Lower lobe of right lung (tissue), 2 donors: ENCODE measurements around the gene ZBBX. TPM values are rescaled to one million over a fixed set of nuclear protein-coding genes. Genes with fewer than 3 reads are reported as not detected.

Experiments used
- ATAC-seq, 2 donors: fragments of 200-7000 bp; cut with Tn5 transposase; one replicate each; pipeline ENCODE4 v1.9.1; 2020 to 2022; ENCODE audit warnings: mild to moderate bottlenecking in 2 of 2, moderate library complexity in 2 of 2
- DNase-seq: peaks from one replicate; pipeline ENCODE4 v3.0.0-alpha.2; 2020
- H3K27ac ChIP-seq: fragments of 200-600 bp; one replicate; pipeline ENCODE4 v1.8.0; 2022
- H3K27me3 ChIP-seq: fragments of 200-600 bp; one replicate; pipeline ENCODE4 v1.8.0; 2022; ENCODE audit warnings: low read depth
- H3K36me3 ChIP-seq: fragments of 200-600 bp; one replicate; pipeline ENCODE4 v1.8.0; 2022; ENCODE audit warnings: mild to moderate bottlenecking
- H3K4me1 ChIP-seq: fragments of 200-600 bp; one replicate; pipeline ENCODE4 v1.8.0; 2022
- H3K4me3 ChIP-seq: fragments of 200-600 bp; one replicate; pipeline ENCODE4 v1.8.0; 2022; ENCODE audit warnings: mild to moderate bottlenecking
- H3K9me3 ChIP-seq: fragments of 200-600 bp; one replicate; pipeline ENCODE4 v1.8.0; 2022
- CTCF ChIP-seq: fragments of 200-600 bp; IDR thresholded peaks from one replicate; pipeline ENCODE4 v1.8.0; 2022; ENCODE audit warnings: antibody characterized with exemption, mild to moderate bottlenecking
- intact Hi-C: fragments of 100-400 bp; cut with DNase I; formaldehyde crosslinking; loops from one replicate; pipeline ENCODE4 v1.11.0; 2022
- total RNA-seq: library from RNA; stranded (reverse); fragmentation: NEBNext Ultra II Directional; extraction: Animal tissue kit (Norgen Biotek cat#: 25700); gene quantifications from one replicate; pipeline ENCODE4 v1.2.1, GENCODE V29; 2021
- donor health status: DM: no; HTN: yes; CAD: no; lungs with severe emphysema.

ZBBX gene
- total RNA-seq, 1 donor from 2014 or later: 15.2 TPM

DNA sequence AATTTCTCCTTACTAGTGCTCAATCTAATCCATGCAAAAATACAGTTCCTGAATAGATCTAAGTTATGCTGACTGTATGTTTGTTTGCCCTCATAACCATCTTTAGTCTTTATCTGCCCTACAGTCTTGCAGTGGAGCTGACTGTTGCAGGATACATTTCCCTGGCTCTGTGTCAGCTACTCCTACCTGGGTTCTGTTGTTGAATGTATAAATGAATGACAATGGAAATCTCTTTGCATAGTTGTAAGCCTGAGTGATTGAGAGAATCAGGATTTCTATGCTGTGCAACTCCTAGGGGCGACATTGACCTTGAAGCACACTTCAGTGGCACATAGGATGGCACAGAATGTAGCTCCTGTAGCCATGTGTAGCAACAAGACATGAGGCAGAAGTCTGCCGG lies 16.0 kb upstream of the ZBBX start:
- Histone ChIP-seq H3K27me3 (no peaks in the 10 kb centered on the region), H3K36me3 (no peaks in the 10 kb centered on the region), H3K27ac (no peak overlapping the region), H3K4me3 (no peak overlapping the region), H3K4me1 (no peaks in the 10 kb centered on the region), H3K9me3 (no peaks in the 10 kb centered on the region)
- ATAC-seq (no peak), DNase-seq (no peak)
- intact Hi-C loops: no loop called here
- no peak for TF ChIP-seq CTCF

DNA sequence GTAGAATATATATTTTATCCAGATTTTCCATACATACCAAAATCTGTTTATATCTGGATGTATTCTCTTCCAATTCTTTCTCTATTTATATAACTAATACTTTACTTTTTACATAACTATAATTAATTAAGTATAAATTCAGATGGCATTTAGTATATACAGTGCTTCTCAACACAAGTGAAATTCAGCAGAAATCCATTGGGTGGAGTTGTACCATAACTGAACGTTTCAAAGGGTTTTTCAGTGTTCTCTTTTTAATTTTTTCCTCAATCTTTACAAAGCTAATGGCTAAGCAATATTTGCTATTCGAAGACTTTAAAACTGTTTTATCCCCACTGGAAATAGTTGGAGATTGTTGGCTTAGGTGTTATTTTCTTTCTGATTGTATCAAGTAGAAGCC lies 13.9 kb upstream of the ZBBX start:
- no peak for TF ChIP-seq CTCF
- H3K4me3 ChIP-seq: no peak overlapping the region
- intact Hi-C loops: no loop called here
- H3K36me3 ChIP-seq: no peaks in the 10 kb centered on the region
- no peaks in the 10 kb centered on the region for H3K4me1 ChIP-seq
- DNase-seq (no peak), ATAC-seq (no peak)
- H3K27me3 ChIP-seq: no peaks in the 10 kb centered on the region
- no peak overlapping the region for H3K27ac ChIP-seq
- no peaks in the 10 kb centered on the region for H3K9me3 ChIP-seq

- ATAC-seq (no peak), DNase-seq (no peak)
- Histone ChIP-seq H3K36me3 (no peaks in the 10 kb centered on the region), H3K4me3 (no peak overlapping the region), H3K27me3 (no peaks in the 10 kb centered on the region), H3K4me1 (peaks cover 8% of the 10 kb centered on the region), H3K27ac (no peak overlapping the region), H3K9me3 (no peaks in the 10 kb centered on the region)
- no peak for TF ChIP-seq CTCF
- intact Hi-C loops: no loop called here
These were observed 2.1 kb upstream of the ZBBX start for GRCh38 chr3:167382155-167382554.

DNA sequence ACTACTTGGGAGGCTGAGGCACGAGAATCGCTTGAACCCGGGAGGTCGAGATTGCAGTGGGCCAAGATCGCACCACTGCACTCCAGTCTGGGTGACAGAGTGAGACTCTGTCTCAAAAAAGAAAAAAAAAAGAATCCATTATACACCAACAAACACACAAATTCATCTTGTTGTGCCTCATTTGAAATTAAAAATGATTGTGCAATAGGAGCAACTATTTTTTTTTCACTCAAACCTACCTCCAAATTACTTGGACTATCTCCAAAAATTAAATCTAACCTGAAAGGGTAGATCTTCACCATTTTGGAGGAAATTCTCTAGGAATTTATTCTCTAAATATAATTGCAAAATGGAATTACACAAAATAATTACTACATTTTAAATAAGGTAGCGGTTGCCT lies 4.6 kb downstream of the ZBBX start:
- TF ChIP-seq CTCF: no peak
- H3K9me3 ChIP-seq: no peaks in the 10 kb centered on the region
- no peaks in the 10 kb centered on the region for H3K27me3 ChIP-seq
- peaks cover 7% of the 10 kb centered on the region for H3K4me1 ChIP-seq
- intact Hi-C loops: no loop called here
- H3K36me3 ChIP-seq: no peaks in the 10 kb centered on the region
- DNase-seq (no peak), ATAC-seq (no peak)
- H3K27ac ChIP-seq: no peak overlapping the region
- no peak overlapping the region for H3K4me3 ChIP-seq

GRCh38 chr3:167372138-167372537 lies 8.0 kb downstream of the ZBBX start:
- DNase-seq: no peak
- no peak for TF ChIP-seq CTCF
- H3K27ac ChIP-seq: no peak overlapping the region

GRCh38 chr3:167361948-167362347 lies 18.1 kb downstream of the ZBBX start:
- H3K27me3 ChIP-seq: no peaks in the 10 kb centered on the region
- intact Hi-C loops: no loop called here
- H3K27ac ChIP-seq: no peak overlapping the region
- no peak for TF ChIP-seq CTCF
- H3K36me3 ChIP-seq: no peaks in the 10 kb centered on the region
- DNase-seq: no peak
- ATAC-seq: no peak
- no peaks in the 10 kb centered on the region for H3K4me1 ChIP-seq
- no peak overlapping the region for H3K4me3 ChIP-seq
- no peaks in the 10 kb centered on the region for H3K9me3 ChIP-seq

More at GRCh38 chr3:167372138-167372537, 8.0 kb downstream of the ZBBX start:
- no peak overlapping the region for H3K4me3 ChIP-seq
- H3K27me3 ChIP-seq: no peaks in the 10 kb centered on the region
- no peaks in the 10 kb centered on the region for H3K36me3 ChIP-seq
- H3K4me1 ChIP-seq: no peaks in the 10 kb centered on the region
- intact Hi-C loops: no loop called here
- ATAC-seq: no peak
- no peaks in the 10 kb centered on the region for H3K9me3 ChIP-seq
